CD4-positive, alpha-beta memory T cell (primary cell): ENCODE data around the gene FBLN7. TPM values are rescaled to one million over a fixed set of nuclear protein-coding genes. Genes with fewer than 3 reads are reported as not detected.
"Not testable (repeated sequence)": the region's sequence is repeated elsewhere in the genome, so short reads cannot be mapped to it uniquely, and the experiment has no call there.

Source experiments
- CTCF ChIA-PET: fragments of 350-600 bp; sonication (Branson Sonifier 250); formaldehyde crosslinking; loops from one replicate; lab custom pipeline; 2021; ENCODE audit warnings: inconsistent platforms; ENCODE audit not compliant: partially characterized antibody; lab: Charles Lee
- POLR2A ChIA-PET: fragments of 350-600 bp; sonication (Branson Sonifier 250); formaldehyde crosslinking; loops from one replicate; lab custom pipeline; 2021; ENCODE audit not compliant: partially characterized antibody; lab: Charles Lee
- DNase-seq, 5 donors: peaks; one replicate each; pipeline versions ENCODE4 v3.0.0 to v3.0.0-alpha.2; 2020 to 2022; ENCODE audit warnings: mixed read lengths in 1 of 5
- H3K27ac ChIP-seq: one replicate; pipeline ENCODE4 v1.7.0; 2013; ENCODE audit warnings: low read depth, low read length
- H3K27me3 ChIP-seq: 2 replicates; pipeline ENCODE4 v1.7.0; 2013; ENCODE audit warnings: mild to moderate bottlenecking, low read length, moderate library complexity; ENCODE audit not compliant: insufficient read depth
- H3K36me3 ChIP-seq: 2 replicates; pipeline ENCODE4 v1.7.0; 2013; ENCODE audit warnings: mild to moderate bottlenecking, low read length, moderate library complexity; ENCODE audit not compliant: insufficient read depth
- H3K4me1 ChIP-seq: 2 replicates; pipeline ENCODE4 v1.7.0; 2013; ENCODE audit warnings: mild to moderate bottlenecking, low read length, moderate library complexity; ENCODE audit not compliant: insufficient read depth
- H3K4me3 ChIP-seq, 2 donors: one replicate each; pipeline ENCODE4 v1.7.0; 2013; ENCODE audit warnings: low read length in 2 of 2, mild to moderate bottlenecking in 1 of 2
- H3K9me3 ChIP-seq, 2 donors: one replicate each; pipeline ENCODE4 v1.7.0; 2013; ENCODE audit warnings: low read length in 2 of 2, control low read depth in 1 of 2; ENCODE audit not compliant: control insufficient read depth in 1 of 2
- H3K27ac Mint-ChIP-seq, 7 donors: one replicate each; pipeline ENCODE4 v1.8.0; 2020 to 2021; ENCODE audit warnings: mixed read lengths in 7 of 7, mild to moderate bottlenecking in 6 of 7, inconsistent platforms in 3 of 7, moderate library complexity in 3 of 7
- H3K27me3 Mint-ChIP-seq, 2 donors: one replicate each; pipeline ENCODE4 v1.8.0; 2020 to 2021; ENCODE audit warnings: mixed read lengths in 2 of 2
- H3K36me3 Mint-ChIP-seq, 2 donors: one replicate each; pipeline ENCODE4 v1.8.0; 2020 to 2021; ENCODE audit warnings: mixed read lengths in 2 of 2, inconsistent platforms in 1 of 2, mild to moderate bottlenecking in 1 of 2
- H3K4me1 Mint-ChIP-seq, 4 donors: one replicate each; pipeline ENCODE4 v1.8.0; 2020 to 2021; ENCODE audit warnings: mixed read lengths in 4 of 4, mild to moderate bottlenecking in 1 of 4
- H3K4me3 Mint-ChIP-seq, 8 donors: one replicate each; pipeline ENCODE4 v1.8.0; 2020 to 2021; ENCODE audit warnings: mixed read lengths in 8 of 8, mild to moderate bottlenecking in 7 of 8, moderate library complexity in 6 of 8, inconsistent platforms in 3 of 8
- H3K9me3 Mint-ChIP-seq, 8 donors: one replicate each; pipeline ENCODE4 v1.8.0; 2020 to 2021; ENCODE audit warnings: mixed read lengths in 8 of 8, mild to moderate bottlenecking in 5 of 8, inconsistent platforms in 3 of 8, moderate library complexity in 1 of 8
- intact Hi-C: fragments of 100-400 bp; cut with micrococcal nuclease; formaldehyde crosslinking; loops from one replicate; pipeline ENCODE4 v1.15.1; 2023
- polyA plus RNA-seq, 2 donors: library from polyadenylated mRNA; unstranded; fragments of 300-500 nt; fragmentation: Illumina TruSeq; gene quantifications; one replicate each; pipeline ENCODE4 v1.2.3, GENCODE V29; 2021
- total RNA-seq, 2 experiments: library from RNA; stranded (reverse); gene quantifications; one replicate each; pipeline ENCODE4 v1.2.3, GENCODE V29; 2021

FBLN7 gene
- total and polyA plus RNA-seq, 4 experiments from 2014 or later, result 29.3 to 41.2 (median 35.7) TPM

DNA sequence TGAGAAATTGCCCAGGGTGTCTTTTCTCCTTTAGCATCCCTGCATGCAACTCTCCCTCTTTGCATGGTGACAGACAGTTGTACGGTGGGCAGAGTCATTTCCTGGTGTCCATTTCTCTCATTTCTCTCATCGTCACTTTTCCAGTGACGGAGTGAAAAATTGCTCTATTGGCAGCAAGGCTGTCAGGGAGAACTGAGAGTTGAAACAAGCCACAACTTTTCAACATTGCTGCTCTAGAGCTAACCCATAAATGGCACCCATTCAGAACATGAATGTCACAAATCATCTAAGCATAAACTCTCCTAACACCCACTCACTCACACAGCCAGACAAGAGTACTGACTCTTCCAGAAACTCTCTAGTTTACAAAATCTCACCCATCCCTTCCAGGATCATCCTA is 61.0 kb downstream of the FBLN7 start:
- intact Hi-C loops, result no loop called here
- Mint-ChIP-seq H3K27me3 (no peaks in the 10 kb centered on the region), H3K36me3 (peaks cover 30 to 48% of the 10 kb centered on the region in 2 donors), H3K27ac (no peak overlapping the region), H3K4me1 (peaks cover 14 to 20% (median 17%) of the 10 kb centered on the region in 4 donors), H3K9me3 (peaks cover 0 to 13% (median 7%) of the 10 kb centered on the region in 8 donors), H3K4me3 (no peak overlapping the region)
- no peaks in the 10 kb centered on the region for H3K27me3 ChIP-seq
- H3K9me3 ChIP-seq, result peaks cover 0 to 7% of the 10 kb centered on the region in 2 donors
- POLR2A ChIA-PET, result interaction anchor here (1.4 kb wide), 1 partner anchor 16 kb away, joined by 4 read pairs; no protein-coding TSS in a partner anchor
- no peaks in the 10 kb centered on the region for H3K36me3 ChIP-seq
- H3K27ac ChIP-seq, result no peak overlapping the region
- peaks cover 18% of the 10 kb centered on the region for H3K4me1 ChIP-seq
- DNase-seq, result no peak
- CTCF ChIA-PET, result no interaction called here
- H3K4me3 ChIP-seq, result no peak overlapping the region

DNA sequence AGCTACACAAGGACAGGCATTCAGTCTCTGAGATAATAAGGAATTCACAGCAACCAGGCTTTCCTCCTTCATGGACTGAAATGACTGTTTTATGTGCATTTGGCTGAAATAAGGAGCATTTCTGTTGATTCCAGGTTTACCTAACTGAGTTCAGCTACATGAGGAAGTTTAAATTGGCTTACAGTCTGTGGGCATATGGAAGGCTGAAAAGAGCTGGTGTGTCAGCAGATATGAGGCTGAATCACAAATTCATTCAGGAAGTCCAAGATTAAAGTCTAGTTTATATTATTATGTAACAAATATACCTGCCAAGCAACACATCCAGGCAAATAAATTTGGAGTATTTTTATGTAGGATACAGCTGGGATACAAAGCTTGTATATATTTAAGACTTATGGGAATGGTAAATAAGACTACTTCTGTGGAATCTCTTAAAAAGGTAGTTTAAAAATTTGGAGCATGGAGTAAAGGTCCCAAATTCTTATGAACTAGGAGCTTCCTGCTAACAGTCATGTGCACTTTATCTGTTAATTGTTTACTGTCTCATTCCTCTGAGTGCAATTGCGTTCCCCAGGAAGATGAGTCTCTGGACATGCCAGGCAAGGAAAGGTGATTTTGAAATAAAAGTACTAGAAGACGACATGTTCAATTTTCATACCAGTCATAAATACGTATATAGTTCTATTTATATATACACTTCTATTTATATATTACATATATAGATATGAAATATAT is 63.7 kb downstream of the FBLN7 start:
- Mint-ChIP-seq H3K4me3 (no peak overlapping the region), H3K4me1 (peaks cover 0 to 4% (median 2%) of the 10 kb centered on the region in 4 donors), H3K27ac (no peak overlapping the region), H3K36me3 (peaks cover 34 to 48% of the 10 kb centered on the region in 2 donors), H3K27me3 (no peaks in the 10 kb centered on the region), H3K9me3 (peaks cover 0 to 20% (median 11%) of the 10 kb centered on the region in 8 donors)
- no peak overlapping the region for H3K4me3 ChIP-seq
- H3K27ac ChIP-seq, result no peak overlapping the region
- H3K4me1 ChIP-seq, result no peaks in the 10 kb centered on the region
- intact Hi-C loops, result no loop called here
- ChIA-PET POLR2A (interaction anchor here (0.8 to 1.7 kb wide), 3 partner anchors 11 to 20 kb away, joined by 3 to 9 read pairs (median 4); no protein-coding TSS in a partner anchor), CTCF (interaction anchor here (1.3 kb wide), 1 partner anchor 20 kb away, joined by 3 read pairs; no protein-coding TSS in a partner anchor)
- no peaks in the 10 kb centered on the region for H3K36me3 ChIP-seq
- peaks cover 0 to 7% of the 10 kb centered on the region in 2 donors for H3K9me3 ChIP-seq
- DNase-seq, result no peak
- no peaks in the 10 kb centered on the region for H3K27me3 ChIP-seq

- Histone ChIP-seq H3K36me3 (no peaks in the 10 kb centered on the region), H3K27me3 (no peaks in the 10 kb centered on the region), H3K9me3 (peaks cover 0 to 7% of the 10 kb centered on the region in 2 donors), H3K4me1 (no peaks in the 10 kb centered on the region), H3K4me3 (no peak overlapping the region), H3K27ac (no peak overlapping the region)
- Mint-ChIP-seq H3K4me1 (peaks cover 0 to 3% (median 1%) of the 10 kb centered on the region in 4 donors), H3K4me3 (no peak overlapping the region), H3K36me3 (peaks cover 33 to 45% of the 10 kb centered on the region in 2 donors), H3K27ac (no peak overlapping the region), H3K9me3 (peaks cover 0 to 20% (median 11%) of the 10 kb centered on the region in 8 donors), H3K27me3 (no peaks in the 10 kb centered on the region)
- ChIA-PET POLR2A (interaction anchor here (1.0 to 2.4 kb wide), 4 partner anchors 12 to 22 kb away, joined by 3 to 9 read pairs (median 3); no protein-coding TSS in a partner anchor), CTCF (interaction anchor here (1.4 kb wide), 1 partner anchor 22 kb away, joined by 8 read pairs; no protein-coding TSS in a partner anchor)
- no peak for DNase-seq
- intact Hi-C loops, result no loop called here
These were observed 66.2 kb downstream of the FBLN7 start for GRCh38 chr2:112204411-112204810.

GRCh38 chr2:112207905-112208304 is 69.7 kb downstream of the FBLN7 start:
- POLR2A ChIA-PET, CTCF ChIA-PET, H3K4me1 Mint-ChIP-seq, H3K27me3 Mint-ChIP-seq, H3K4me3 Mint-ChIP-seq, intact Hi-C loops, DNase-seq, H3K4me1 ChIP-seq, H3K9me3 ChIP-seq, H3K27me3 ChIP-seq, H3K36me3 ChIP-seq, H3K4me3 ChIP-seq, H3K27ac ChIP-seq: not testable (repeated sequence)
- Mint-ChIP-seq H3K27ac (peak overlapping the region in 1 of 7 donors; percentile 7), H3K36me3 (peaks cover 26 to 46% of the 10 kb centered on the region in 2 donors), H3K9me3 (peaks cover 0 to 18% (median 11%) of the 10 kb centered on the region in 8 donors)

GRCh38 chr2:112216167-112216566 is 78.0 kb downstream of the FBLN7 start:
- peaks cover 0 to 6% (median 1%) of the 10 kb centered on the region in 4 donors for H3K4me1 Mint-ChIP-seq
- H3K36me3 ChIP-seq, result peaks cover 4% of the 10 kb centered on the region
- no peak overlapping the region for H3K27ac ChIP-seq
- peak overlapping the region in 3 of 7 donors; percentile 32 to 66 (median 62) for H3K27ac Mint-ChIP-seq
- H3K4me3 Mint-ChIP-seq, result no peak overlapping the region
- no peak overlapping the region for H3K4me3 ChIP-seq
- no peaks in the 10 kb centered on the region for H3K9me3 ChIP-seq
- ChIA-PET POLR2A (interaction anchor here (1.3 kb wide), 1 partner anchor 24 kb away, joined by 3 read pairs; no protein-coding TSS in a partner anchor), CTCF (interaction anchor here (0.7 to 2.2 kb wide), 3 partner anchors 28 to 247 kb away, joined by 3 to 6 read pairs (median 3); no protein-coding TSS in a partner anchor)
- H3K9me3 Mint-ChIP-seq, result peaks cover 0 to 13% (median 6%) of the 10 kb centered on the region in 8 donors
- H3K4me1 ChIP-seq, result no peaks in the 10 kb centered on the region
- DNase-seq, result no peak
- H3K36me3 Mint-ChIP-seq, result peaks cover 27 to 44% of the 10 kb centered on the region in 2 donors
- no peaks in the 10 kb centered on the region for H3K27me3 ChIP-seq
- no peaks in the 10 kb centered on the region for H3K27me3 Mint-ChIP-seq
- intact Hi-C loops, result no loop called here

- H3K27me3 ChIP-seq, result no peaks in the 10 kb centered on the region
- peaks cover 4% of the 10 kb centered on the region for H3K36me3 ChIP-seq
- Mint-ChIP-seq H3K36me3 (peaks cover 39 to 50% of the 10 kb centered on the region in 2 donors), H3K27ac (no peak overlapping the region), H3K27me3 (no peaks in the 10 kb centered on the region), H3K4me1 (peaks cover 0 to 12% (median 7%) of the 10 kb centered on the region in 4 donors), H3K4me3 (no peak overlapping the region), H3K9me3 (peaks cover 2 to 19% (median 11%) of the 10 kb centered on the region in 8 donors)
- H3K4me3 ChIP-seq, result no peak overlapping the region
- ChIA-PET CTCF (interaction anchor here (2.2 kb wide), 1 partner anchor 35 kb away, joined by 6 read pairs; no protein-coding TSS in a partner anchor), POLR2A (no interaction called here)
- H3K4me1 ChIP-seq, result no peaks in the 10 kb centered on the region
- no peak for DNase-seq
- intact Hi-C loops, result no loop called here
- no peaks in the 10 kb centered on the region for H3K9me3 ChIP-seq
- H3K27ac ChIP-seq, result no peak overlapping the region
These were observed 79.7 kb downstream of the FBLN7 start for GRCh38 chr2:112217854-112218253.

DNA sequence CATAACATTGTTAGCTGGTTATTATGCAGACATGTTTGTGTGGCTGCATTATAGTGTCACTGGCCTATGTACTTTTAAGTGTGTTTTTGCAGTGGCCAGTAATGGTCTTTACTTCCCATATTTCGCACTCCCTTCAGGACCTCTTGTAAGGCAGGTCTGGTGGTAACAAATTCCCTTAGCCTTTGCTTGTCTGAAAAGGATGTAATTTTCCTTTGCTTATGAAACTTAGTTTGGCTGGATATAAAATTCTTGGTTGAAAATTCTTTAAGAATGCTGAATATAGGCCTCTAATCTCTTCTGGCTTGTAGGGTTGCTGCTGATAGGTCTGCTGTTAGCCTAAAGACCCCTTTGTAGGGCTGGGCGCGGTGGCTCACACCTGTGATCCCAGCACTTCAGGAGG is 82.0 kb downstream of the FBLN7 start:
- peak overlapping the region in 1 of 7 donors; percentile 70 for H3K27ac Mint-ChIP-seq
- peaks cover 0 to 19% (median 11%) of the 10 kb centered on the region in 8 donors for H3K9me3 Mint-ChIP-seq
- peaks cover 4% of the 10 kb centered on the region for H3K36me3 ChIP-seq
- H3K4me1 Mint-ChIP-seq, result peaks cover 0 to 12% (median 7%) of the 10 kb centered on the region in 4 donors
- ChIA-PET POLR2A (no interaction called here), CTCF (no interaction called here)
- intact Hi-C loops, result no loop called here
- no peak overlapping the region for H3K27ac ChIP-seq
- DNase-seq, result no peak
- no peaks in the 10 kb centered on the region for H3K27me3 ChIP-seq
- H3K4me3 Mint-ChIP-seq, result no peak overlapping the region
- H3K4me3 ChIP-seq, result no peak overlapping the region
- peaks cover 38 to 49% of the 10 kb centered on the region in 2 donors for H3K36me3 Mint-ChIP-seq
- no peaks in the 10 kb centered on the region for H3K27me3 Mint-ChIP-seq
- no peaks in the 10 kb centered on the region for H3K9me3 ChIP-seq
- H3K4me1 ChIP-seq, result no peaks in the 10 kb centered on the region
